Measurements from ENCODE around the gene ZNF408. TPM values are rescaled to one million over a fixed set of nuclear protein-coding genes. Genes with fewer than 3 reads are reported as not detected.

ZNF408 gene
- total RNA-seq, 1 donor from 2014 or later, result 10.7 TPM

GRCh38 chr11:46727952-46728658 is 27.3 kb downstream of the ZNF408 start:
- DNase-seq (ENCODE audit: low spot score), result no peak

- DNase-seq (ENCODE audit: low spot score), result no peak
Observed at GRCh38 chr11:46728659-46729040, 27.8 kb downstream of the ZNF408 start.

GRCh38 chr11:46729110-46730027 is 28.5 kb downstream of the ZNF408 start:
- no peak for DNase-seq (ENCODE audit: low spot score)

- DNase-seq (ENCODE audit: low spot score), result no peak
Observed at GRCh38 chr11:46731545-46731944, 30.7 kb downstream of the ZNF408 start.

- no peak for DNase-seq (ENCODE audit: low spot score)
Observed at GRCh38 chr11:46733234-46733633, 32.4 kb downstream of the ZNF408 start.

GRCh38 chr11:46736146-46736545 is 35.3 kb downstream of the ZNF408 start:
- DNase-seq (ENCODE audit: low spot score), result no peak

- no peak for DNase-seq (ENCODE audit: low spot score)
Observed at GRCh38 chr11:46736615-46737014, 35.8 kb downstream of the ZNF408 start.

- DNase-seq (ENCODE audit: low spot score), result no peak
Observed at GRCh38 chr11:46737699-46738098, 36.9 kb downstream of the ZNF408 start.

- no peak for DNase-seq (ENCODE audit: low spot score)
Observed at GRCh38 chr11:46738887-46739286, 38.1 kb downstream of the ZNF408 start.

- DNase-seq (ENCODE audit: low spot score), result no peak
Observed at GRCh38 chr11:46741600-46742484, 41.0 kb downstream of the ZNF408 start.

- no peak for DNase-seq (ENCODE audit: low spot score)
Observed at GRCh38 chr11:46743043-46743442, 42.2 kb downstream of the ZNF408 start.

GRCh38 chr11:46743693-46744339 is 43.0 kb downstream of the ZNF408 start:
- DNase-seq (ENCODE audit: low spot score), result no peak

GRCh38 chr11:46745328-46745727 is 44.5 kb downstream of the ZNF408 start:
- no peak for DNase-seq (ENCODE audit: low spot score)

GRCh38 chr11:46745995-46746394 is 45.2 kb downstream of the ZNF408 start:
- no peak for DNase-seq (ENCODE audit: low spot score)

GRCh38 chr11:46747150-46747549 is 46.3 kb downstream of the ZNF408 start:
- DNase-seq (ENCODE audit: low spot score), result no peak

Other genes with a start within 250 kb of the ZNF408 start
- 56.0 TPM for gene AMBRA1, start 107.0 kb upstream of the ZNF408 start, total RNA-seq
- gene HARBI1, start 83.8 kb upstream of the ZNF408 start, total RNA-seq, result 4.8 TPM
- 80.7 TPM for gene ATG13, start 83.5 kb upstream of the ZNF408 start, total RNA-seq
- gene ARHGAP1, start 412 bp upstream of the ZNF408 start, total RNA-seq, result 175 TPM
- not detected for gene F2, start 18.2 kb downstream of the ZNF408 start, total RNA-seq
- 86.4 TPM for gene CKAP5, start 145.2 kb downstream of the ZNF408 start, total RNA-seq
- gene LRP4, start 217.5 kb downstream of the ZNF408 start, total RNA-seq, result 8.6 TPM
- 43.0 TPM for gene CSTPP1, start 235.7 kb downstream of the ZNF408 start, total RNA-seq